Astrocyte of the spinal cord (primary cell): ENCODE measurements around the gene SLC35F3.
"Not testable (repeated sequence)": the region's sequence is repeated elsewhere in the genome, so short reads cannot be mapped to it uniquely, and the experiment has no call there.

Experiments
- DNase-seq: peaks from one replicate; pipeline ENCODE4 v3.0.0; 2011; ENCODE audit warnings: low read depth, low spot score
- H3K4me3 ChIP-seq: 2 replicates; pipeline ENCODE4 v1.5.1; 2011; ENCODE audit warnings: low read depth, mild to moderate bottlenecking, low read length, moderate library complexity
- in situ Hi-C: cut with HindIII; loops from 2 replicates; pipeline ENCODE4 v1.10.0; 2017; ENCODE audit warnings: low sequenced_read_pairs
- TF ChIP-seq, protein P1 (sequence below): IDR thresholded peaks from 2 replicates; pipeline ENCODE4 v1.5.1; 2012; ENCODE audit warnings: low read depth, mild to moderate bottlenecking, low read length, inconsistent platforms

SLC35F3 gene

DNA sequence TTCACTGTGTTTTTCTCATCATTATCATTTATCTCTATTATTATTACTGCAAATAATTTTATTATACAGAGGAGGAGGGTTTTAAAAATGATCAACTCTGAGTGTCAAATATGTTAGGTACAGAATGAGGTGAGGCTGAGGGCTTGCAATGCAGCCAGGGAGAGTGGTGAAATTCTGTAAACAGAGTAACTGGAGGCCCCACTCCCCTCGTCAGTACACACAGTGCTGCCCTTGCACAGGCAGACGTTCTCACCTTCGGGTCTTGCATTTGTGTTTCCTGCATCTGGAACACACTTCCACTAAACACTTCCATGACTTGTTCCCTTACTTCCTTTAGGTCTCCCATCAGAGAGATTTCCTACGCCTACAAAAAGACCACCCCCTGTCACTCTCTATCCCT is 444.5 kb downstream of the SLC35F3 start:
- in situ Hi-C loops: no loop called here
- no peak for DNase-seq
- TF ChIP-seq, protein P1, sequence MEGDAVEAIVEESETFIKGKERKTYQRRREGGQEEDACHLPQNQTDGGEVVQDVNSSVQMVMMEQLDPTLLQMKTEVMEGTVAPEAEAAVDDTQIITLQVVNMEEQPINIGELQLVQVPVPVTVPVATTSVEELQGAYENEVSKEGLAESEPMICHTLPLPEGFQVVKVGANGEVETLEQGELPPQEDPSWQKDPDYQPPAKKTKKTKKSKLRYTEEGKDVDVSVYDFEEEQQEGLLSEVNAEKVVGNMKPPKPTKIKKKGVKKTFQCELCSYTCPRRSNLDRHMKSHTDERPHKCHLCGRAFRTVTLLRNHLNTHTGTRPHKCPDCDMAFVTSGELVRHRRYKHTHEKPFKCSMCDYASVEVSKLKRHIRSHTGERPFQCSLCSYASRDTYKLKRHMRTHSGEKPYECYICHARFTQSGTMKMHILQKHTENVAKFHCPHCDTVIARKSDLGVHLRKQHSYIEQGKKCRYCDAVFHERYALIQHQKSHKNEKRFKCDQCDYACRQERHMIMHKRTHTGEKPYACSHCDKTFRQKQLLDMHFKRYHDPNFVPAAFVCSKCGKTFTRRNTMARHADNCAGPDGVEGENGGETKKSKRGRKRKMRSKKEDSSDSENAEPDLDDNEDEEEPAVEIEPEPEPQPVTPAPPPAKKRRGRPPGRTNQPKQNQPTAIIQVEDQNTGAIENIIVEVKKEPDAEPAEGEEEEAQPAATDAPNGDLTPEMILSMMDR: no peak
- no peak overlapping the region for H3K4me3 ChIP-seq

DNA sequence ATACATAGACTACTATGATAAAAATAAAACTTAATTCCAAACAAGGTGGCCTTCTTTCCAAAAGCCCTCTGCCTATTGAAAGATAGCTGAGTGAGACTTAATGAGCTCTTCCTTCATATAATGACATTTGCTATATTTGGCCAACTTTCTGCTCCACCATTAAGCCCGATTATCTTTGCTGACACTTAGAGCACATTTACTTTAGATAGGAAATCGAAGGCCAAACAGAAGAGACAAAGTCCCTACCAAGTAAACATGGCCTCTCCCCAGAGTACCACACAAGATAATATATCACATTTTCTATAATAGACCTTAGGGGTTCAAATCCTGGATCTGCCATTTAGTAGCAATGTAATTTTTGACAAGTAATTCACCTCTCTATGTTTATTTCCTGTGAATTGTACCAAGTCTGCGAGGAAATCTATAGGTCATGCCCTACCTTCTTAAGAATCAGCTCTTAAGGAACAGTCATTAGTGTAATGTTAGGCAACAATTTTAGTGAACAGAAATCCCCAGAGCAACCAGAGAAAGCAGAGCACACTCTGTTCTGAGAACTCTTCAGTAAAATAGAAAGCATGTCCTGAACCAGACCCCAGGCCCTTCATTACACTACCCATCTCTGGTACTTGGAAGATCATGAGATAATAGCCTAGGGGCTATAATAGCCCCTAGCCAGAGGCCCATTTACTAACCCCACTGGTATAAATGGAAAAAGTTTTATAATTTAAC is 451.5 kb downstream of the SLC35F3 start:
- H3K4me3 ChIP-seq: no peak overlapping the region
- in situ Hi-C loops: no loop called here
- TF ChIP-seq, protein P1: no peak
- DNase-seq: no peak

DNA sequence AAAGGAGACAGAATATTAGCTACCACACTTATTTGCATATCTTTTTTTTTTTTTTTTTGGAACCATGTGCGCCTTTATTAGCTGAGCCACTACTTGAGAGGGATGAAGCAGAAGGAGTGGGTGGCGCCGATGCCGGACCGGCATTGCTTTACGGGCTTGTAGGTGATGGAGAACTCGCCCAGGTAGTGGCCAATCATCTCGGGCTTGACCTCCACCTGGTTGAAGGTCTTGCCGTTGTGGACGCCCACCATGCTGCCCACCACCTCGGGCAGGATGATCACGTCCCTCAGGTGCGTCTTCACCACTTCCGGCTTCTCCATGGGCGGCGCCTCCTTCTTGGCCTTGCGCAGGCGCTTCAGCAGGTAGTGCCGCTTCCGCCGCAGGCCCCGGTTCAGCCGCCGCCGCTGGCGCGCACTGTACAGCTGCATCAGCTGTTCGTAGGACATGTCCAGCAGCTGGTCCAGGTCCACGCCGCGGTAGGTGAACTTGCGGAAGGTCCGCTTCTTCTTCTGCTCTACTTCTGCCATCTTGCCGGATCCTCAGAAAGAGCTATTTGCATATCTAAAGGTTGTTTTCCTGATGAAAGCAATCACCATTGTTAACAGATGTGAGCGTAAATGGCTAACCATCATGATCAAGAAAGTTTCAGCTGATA is 452.3 kb downstream of the SLC35F3 start:
- DNase-seq: peak; percentile 5
- H3K4me3 ChIP-seq: peak overlapping the region; percentile 26
- in situ Hi-C loops: not testable (repeated sequence)

DNA sequence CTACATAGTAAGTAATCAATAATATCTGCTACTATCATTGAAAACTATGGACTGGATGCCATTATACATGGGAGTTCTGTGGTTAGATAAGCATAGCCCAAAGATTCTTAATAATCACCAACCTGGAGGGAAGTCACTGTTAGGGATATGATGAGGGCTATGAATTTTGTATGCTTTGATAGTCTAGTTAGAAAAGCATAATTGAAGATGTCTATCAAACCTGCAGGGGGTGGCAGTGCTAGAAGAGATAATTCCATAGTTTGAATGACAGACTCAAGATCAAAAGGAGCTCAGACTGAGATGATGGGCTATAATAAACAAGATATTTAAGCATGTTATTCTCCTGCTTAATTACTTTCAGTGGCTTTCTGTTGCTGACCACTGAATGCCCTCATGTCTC is 453.4 kb downstream of the SLC35F3 start:
- DNase-seq: no peak
- H3K4me3 ChIP-seq: no peak overlapping the region
- TF ChIP-seq, protein P1: no peak
- in situ Hi-C loops: no loop called here

DNA sequence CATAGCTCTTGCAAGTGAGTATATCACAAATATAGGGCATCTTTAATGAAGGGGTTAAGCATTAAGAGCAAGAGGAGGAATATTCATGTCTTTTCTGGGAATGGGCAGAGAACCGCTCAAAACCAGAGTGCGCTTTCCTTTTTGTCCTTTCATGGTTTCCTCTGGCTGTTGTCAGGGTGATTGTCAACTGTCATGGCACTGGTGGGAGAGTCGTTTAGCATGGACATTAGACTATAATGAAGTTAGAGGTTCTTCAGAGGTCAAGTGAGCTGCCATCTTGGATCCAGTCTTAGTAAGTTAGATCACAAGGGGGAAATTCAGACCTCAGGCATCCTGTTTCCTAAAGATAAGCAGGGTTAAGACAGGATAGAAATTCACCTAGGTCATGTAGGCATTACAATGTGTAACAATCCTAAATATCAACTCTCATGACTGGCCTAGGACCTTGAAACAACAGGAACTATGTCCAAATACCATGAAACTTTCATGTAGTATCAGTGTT is 456.7 kb downstream of the SLC35F3 start:
- in situ Hi-C loops: no loop called here
- H3K4me3 ChIP-seq: no peak overlapping the region
- TF ChIP-seq, protein P1: no peak
- no peak for DNase-seq

DNA sequence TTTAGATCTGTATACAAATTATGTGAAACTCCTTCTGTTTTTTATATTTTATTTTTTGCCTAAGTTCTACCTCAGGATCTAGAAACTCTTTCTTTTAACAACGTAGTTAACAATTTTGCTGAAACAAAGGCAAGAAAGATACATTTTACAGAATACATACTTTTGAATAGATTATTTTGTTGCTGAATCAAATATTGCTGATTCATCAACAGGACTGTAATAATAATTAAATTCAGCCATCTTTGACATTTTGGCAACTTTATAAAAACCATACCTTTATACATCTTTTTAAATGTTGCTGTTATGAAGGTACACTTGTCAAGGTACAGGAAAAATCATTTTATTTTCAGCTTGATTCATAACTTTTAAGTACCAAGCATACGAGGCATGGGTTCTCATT is 458.1 kb downstream of the SLC35F3 start:
- DNase-seq: no peak
- in situ Hi-C loops: no loop called here
- TF ChIP-seq, protein P1: no peak
- no peak overlapping the region for H3K4me3 ChIP-seq
